K562 (cell line): ENCODE results near the gene CLK3. TPM values are rescaled to one million over a fixed set of nuclear protein-coding genes. Genes with fewer than 3 reads are reported as not detected.

ENCODE experiments used
- RREB1 ChIP-seq: fragments of 250-450 bp; sonication (Bioruptor Pico); IDR thresholded peaks from 2 replicates; pipeline ENCODE4 v1.4.0; 2020
- polyA plus RNA-seq, 8 experiments: library from polyadenylated mRNA; depleted of rRNA in 4 of 8; stranded (reverse) in 5 of 8; unstranded in 3 of 8; fragments of >200 nt; fragmentation: Nextera tagmentation in 2 of 8; fragmentation: Illumina TruSeq in 1 of 8; extraction: Ambion mirVana in 2 of 8; extraction: Trizol in 1 of 8; gene quantifications; 2 replicates each; pipeline versions ENCODE4 v1.2.1 to v1.2.3, GENCODE V29; 2011 to 2014; ENCODE audit warnings: inconsistent platforms in 1 of 8, missing spikeins in 1 of 8
- total RNA-seq, 7 experiments: library from RNA; depleted of rRNA in 6 of 7; stranded (reverse); fragments of >200 nt in 6 of 7; fragmentation: Illumina TruSeq in 2 of 7; extraction: Trizol in 2 of 7; gene quantifications; 2 replicates each; pipeline versions ENCODE4 v1.2.1 to v1.2.3, GENCODE V29; 2011 to 2021; ENCODE audit warnings: low replicate concordance in 1 of 7

The CLK3 gene
- total and polyA plus RNA-seq, 9 of the 15 experiments (the other 6 are each of a cell fraction or from before 2014, with no cell fraction given): 1.2 to 95.2 (median 51.7) TPM

GRCh38 chr15:74613089-74613952 lies 2.3 kb upstream of the CLK3 start (continued):
- TF ChIP-seq RREB1: no peak
